H1 (cell line): ENCODE measurements around the gene PPM1L. TPM values are rescaled to one million over a fixed set of nuclear protein-coding genes. Genes with fewer than 3 reads are reported as not detected.

Source experiments
- CTCF ChIA-PET: fragments of 300-600 bp; sonication (Branson Sonifier 250); formaldehyde crosslinking; loops from one replicate; lab custom pipeline; 2021; ENCODE audit not compliant: partially characterized antibody; lab: Charles Lee
- POLR2A ChIA-PET: fragments of 300-600 bp; sonication (Branson Sonifier 250); formaldehyde crosslinking; loops from one replicate; lab custom pipeline; 2021; ENCODE audit warnings: inconsistent platforms; ENCODE audit not compliant: partially characterized antibody; lab: Charles Lee
- DNase-seq, 2 experiments: peaks; one replicate each; pipeline versions ENCODE4 v3.0.0 to v3.0.0-alpha.2; 2010 to 2022; ENCODE audit warnings: low spot score in 2 of 2, low read depth in 1 of 2, mixed read lengths in 1 of 2
- FAIRE-seq: peaks from 2 replicates; lab custom pipeline; 2011; peaks lifted over from hg19 to GRCh38; lab: Jason Lieb, UNC
- H2AFZ ChIP-seq: 2 replicates; pipeline ENCODE4 v1.8.1; 2012; ENCODE audit warnings: low read length, inconsistent platforms
- H2AK5ac ChIP-seq: 2 replicates; pipeline ENCODE4 v1.6.1; 2013; ENCODE audit warnings: low read depth, low read length
- H2BK120ac ChIP-seq: replicated peaks from 2 replicates; pipeline ENCODE3; 2013; ENCODE audit warnings: low read depth, low read length, inconsistent platforms
- H2BK12ac ChIP-seq: 2 replicates; pipeline ENCODE4 v1.6.1; 2013; ENCODE audit warnings: low read depth, low read length
- H2BK15ac ChIP-seq: 2 replicates; pipeline ENCODE4 v1.6.1; 2013; ENCODE audit warnings: low read length
- H2BK20ac ChIP-seq: 2 replicates; pipeline ENCODE4 v1.6.1; 2013; ENCODE audit warnings: low read length
- H2BK5ac ChIP-seq: 2 replicates; pipeline ENCODE4 v1.6.1; 2013; ENCODE audit warnings: low read depth, low read length
- H3K14ac ChIP-seq: 2 replicates; pipeline ENCODE4 v1.6.1; 2013; ENCODE audit warnings: inconsistent platforms; ENCODE audit not compliant: insufficient read length
- H3K18ac ChIP-seq: 2 replicates; pipeline ENCODE4 v1.6.1; 2013; ENCODE audit warnings: low read length; ENCODE audit errors: extremely low read depth
- H3K23ac ChIP-seq: 2 replicates; pipeline ENCODE4 v1.6.1; 2013; ENCODE audit warnings: inconsistent platforms; ENCODE audit not compliant: insufficient read length
- H3K23me2 ChIP-seq: 2 replicates; pipeline ENCODE4 v1.6.1; 2013; ENCODE audit warnings: low read depth, low read length
- H3K27ac ChIP-seq: 2 replicates; pipeline ENCODE4 v1.6.1; 2011; ENCODE audit warnings: low read depth, low read length, inconsistent platforms
- H3K27me3 ChIP-seq, 4 experiments: replicated peaks in 1 of 4; 1 replicate in 1 of 4; 2 replicates in 3 of 4; pipeline versions ENCODE4 v1.6.1 to v1.8.1; 2011 to 2013; ENCODE audit warnings: low read length in 3 of 4, mild to moderate bottlenecking in 3 of 4, inconsistent platforms in 2 of 4, mixed read lengths in 2 of 4, moderate library complexity in 1 of 4; ENCODE audit not compliant: control insufficient read depth in 3 of 4, insufficient read depth in 3 of 4; ENCODE audit errors: extremely low read depth in 1 of 4
- H3K36me3 ChIP-seq, 4 experiments: 2 replicates each; pipeline versions ENCODE4 v1.6.1 to v1.8.1; 2011 to 2013; ENCODE audit warnings: mild to moderate bottlenecking in 4 of 4, low read length in 3 of 4, moderate library complexity in 2 of 4, control low read depth in 1 of 4, inconsistent platforms in 1 of 4; ENCODE audit not compliant: insufficient read depth in 4 of 4, control insufficient read depth in 2 of 4
- H3K4ac ChIP-seq: replicated peaks from 2 replicates; pipeline ENCODE3; 2013; ENCODE audit warnings: low read length, low read depth, mixed read lengths, inconsistent platforms; ENCODE audit not compliant: insufficient read length
- H3K4me1 ChIP-seq, 4 experiments: replicated peaks in 1 of 4; 1 replicate in 1 of 4; 2 replicates in 3 of 4; pipeline versions ENCODE4 v1.6.1 to v1.8.1; 2011 to 2013; ENCODE audit warnings: low read length in 3 of 4, inconsistent platforms in 2 of 4, mixed read lengths in 1 of 4; ENCODE audit not compliant: insufficient read depth in 4 of 4, control insufficient read depth in 3 of 4
- H3K4me2 ChIP-seq, 2 experiments: 2 replicates each; pipeline versions ENCODE4 v1.6.1 to v1.8.1; 2011 to 2013; ENCODE audit warnings: low read depth in 2 of 2, low read length in 2 of 2, control low read depth in 1 of 2, inconsistent platforms in 1 of 2, mild to moderate bottlenecking in 1 of 2; ENCODE audit not compliant: insufficient read depth in 1 of 2
- H3K4me3 ChIP-seq, 4 experiments: fragments of 200-600, 300-600 bp in 1 of 4; sonication (generic), shearing (Covaris generic), sonication (Bioruptor Twin) in 1 of 4; 2 replicates each; pipeline versions ENCODE4 v1.5.1 to v1.8.1; 2011 to 2016; ENCODE audit warnings: low read length in 4 of 4, low read depth in 3 of 4, control low read depth in 2 of 4, inconsistent platforms in 2 of 4, mild to moderate bottlenecking in 2 of 4, mixed read lengths in 1 of 4, moderate library complexity in 1 of 4; ENCODE audit not compliant: insufficient read depth in 2 of 4; ENCODE audit errors: extremely low read depth in 1 of 4
- H3K56ac ChIP-seq: replicated peaks from 2 replicates; pipeline ENCODE3; 2013; ENCODE audit warnings: low read depth, mild to moderate bottlenecking, mixed read lengths, low read length, inconsistent platforms; ENCODE audit not compliant: insufficient read length
- H3K79me1 ChIP-seq: 2 replicates; pipeline ENCODE4 v1.6.1; 2013; ENCODE audit warnings: low read depth, low read length, control low read depth
- H3K79me2 ChIP-seq, 2 experiments: 2 replicates each; pipeline versions ENCODE4 v1.6.1 to v1.8.1; 2012 to 2013; ENCODE audit warnings: low read length in 2 of 2, mild to moderate bottlenecking in 2 of 2, inconsistent platforms in 1 of 2; ENCODE audit not compliant: insufficient read depth in 2 of 2, control insufficient read depth in 1 of 2
- H3K9ac ChIP-seq, 4 experiments: replicated peaks in 1 of 4; 1 replicate in 1 of 4; 2 replicates in 3 of 4; pipeline versions ENCODE4 v1.6.1 to v1.8.1; 2011 to 2013; ENCODE audit warnings: low read depth in 3 of 4, low read length in 3 of 4, control low read depth in 2 of 4, mild to moderate bottlenecking in 2 of 4, moderate library complexity in 2 of 4, inconsistent platforms in 1 of 4; ENCODE audit errors: extremely low read depth in 1 of 4
- H3K9me3 ChIP-seq, 2 experiments: 2 replicates each; pipeline versions ENCODE4 v1.6.1 to v1.8.1; 2012 to 2013; ENCODE audit warnings: mild to moderate bottlenecking in 2 of 2, moderate library complexity in 2 of 2, control low read depth in 1 of 2, inconsistent platforms in 1 of 2, low read depth in 1 of 2, low read length in 1 of 2, mixed read lengths in 1 of 2; ENCODE audit not compliant: insufficient read depth in 2 of 2
- H4K20me1 ChIP-seq, 2 experiments: replicated peaks in 1 of 2; 2 replicates each; pipeline versions ENCODE3 to v1.8.1; 2011 to 2013; ENCODE audit warnings: inconsistent platforms in 2 of 2, low read length in 2 of 2, mild to moderate bottlenecking in 1 of 2; ENCODE audit not compliant: insufficient read depth in 2 of 2, control insufficient read depth in 1 of 2
- H4K5ac ChIP-seq: 2 replicates; pipeline ENCODE4 v1.6.1; 2013; ENCODE audit warnings: low read length, low read depth, mixed read lengths, inconsistent platforms; ENCODE audit not compliant: insufficient read length
- H4K8ac ChIP-seq: 2 replicates; pipeline ENCODE4 v1.8.0; 2013; ENCODE audit warnings: mild to moderate bottlenecking, moderate library complexity, low read length, inconsistent platforms; ENCODE audit not compliant: insufficient read depth; ENCODE audit errors: extremely low read depth
- H4K91ac ChIP-seq: replicated peaks from 2 replicates; pipeline ENCODE3; 2013; ENCODE audit warnings: low read length, mixed read lengths, inconsistent platforms; ENCODE audit not compliant: insufficient read length
- BCL11A ChIP-seq, 2 experiments: IDR thresholded peaks; one replicate each; pipeline ENCODE4 v1.6.1; 2011; ENCODE audit warnings: low read depth in 2 of 2, low read length in 2 of 2, mild to moderate bottlenecking in 2 of 2
- BRCA1 ChIP-seq: IDR thresholded peaks from 2 replicates; pipeline ENCODE4 v1.6.1; 2012; ENCODE audit warnings: low read depth, low read length, improper control_type of control experiment
- CREB1 ChIP-seq: IDR thresholded peaks from 2 replicates; pipeline ENCODE4 v1.6.1; 2012; ENCODE audit warnings: inconsistent platforms
- EZH2 ChIP-seq: fragments of 200-600 bp; sonication (generic); IDR thresholded peaks from 2 replicates; pipeline ENCODE4 v1.7.1; 2012; ENCODE audit warnings: low read depth, mild to moderate bottlenecking, moderate library complexity, low read length, inconsistent platforms; ENCODE audit not compliant: severe bottlenecking
- HDAC6 ChIP-seq: IDR thresholded peaks from one replicate; pipeline ENCODE4 v1.7.1; 2012; ENCODE audit warnings: low read depth, mild to moderate bottlenecking, inconsistent platforms, low read length, moderate library complexity
- JUND ChIP-seq: IDR thresholded peaks from 2 replicates; pipeline ENCODE4 v1.6.1; 2011; ENCODE audit warnings: mild to moderate bottlenecking, improper control_type of control experiment, low read length
- KDM5A ChIP-seq: fragments of 200-600 bp; IDR thresholded peaks from 2 replicates; pipeline ENCODE4 v1.7.1; 2012; ENCODE audit warnings: mild to moderate bottlenecking, low read length, inconsistent platforms, mixed read lengths
- NANOG ChIP-seq: IDR thresholded peaks from 2 replicates; pipeline ENCODE4 v1.6.1; 2011; ENCODE audit warnings: low read length, low read depth, mild to moderate bottlenecking, inconsistent platforms; ENCODE audit not compliant: insufficient read depth, poor library complexity, severe bottlenecking
- POLR2A ChIP-seq, 2 experiments: IDR thresholded peaks; 1 replicate in 1 of 2; 2 replicates in 1 of 2; pipeline ENCODE4 v1.6.1; 2011; ENCODE audit warnings: low read depth in 2 of 2, low read length in 2 of 2, mild to moderate bottlenecking in 2 of 2; ENCODE audit errors: control extremely low read depth in 1 of 2
- POLR2AphosphoS5 ChIP-seq: IDR thresholded peaks from 2 replicates; pipeline ENCODE4 v1.6.1; 2011; ENCODE audit warnings: low read depth, low read length
- POU5F1 ChIP-seq: IDR thresholded peaks from 2 replicates; pipeline ENCODE4 v1.6.1; 2011; ENCODE audit warnings: low read depth, mild to moderate bottlenecking, low read length, moderate library complexity
- SP1 ChIP-seq: IDR thresholded peaks from 2 replicates; pipeline ENCODE4 v1.6.1; 2011; ENCODE audit warnings: low read depth, low read length
- TAF1 ChIP-seq: IDR thresholded peaks from 2 replicates; pipeline ENCODE4 v1.6.1; 2011; ENCODE audit warnings: mild to moderate bottlenecking, low read depth, low read length
- ZNF274 ChIP-seq: IDR thresholded peaks from 2 replicates; pipeline ENCODE4 v1.7.0; 2012; ENCODE audit warnings: low read length, borderline replicate concordance; ENCODE audit errors: extremely low read depth
- WGBS, 2 experiments: shearing (Covaris generic) in 1 of 2; methylation state at CpG; one replicate each; pipeline versions ENCODE4 v1.1.6 to v1.1.7; 2013 to 2015; ENCODE audit warnings: low lambda C conversion rate in 2 of 2, mixed read lengths in 2 of 2, inconsistent platforms in 1 of 2, low coverage in 1 of 2, missing lambda C conversion rate in 1 of 2; ENCODE audit not compliant: insufficient replicate concordance in 2 of 2, insufficient coverage in 1 of 2, insufficient read length in 1 of 2; ENCODE audit errors: extremely low coverage in 1 of 2, missing lambda C conversion rate in 1 of 2; 5-methylcytosine and 5-hydroxymethylcytosine counted together
- polyA plus RNA-seq, 7 experiments: library from polyadenylated mRNA; depleted of rRNA in 3 of 7; stranded (reverse) in 5 of 7; unstranded in 2 of 7; fragments of >200 nt in 5 of 7; fragments of 200-250 nt in 2 of 7; gene quantifications; 1 replicate in 5 of 7; 2 replicates in 1 of 7; 4 replicates in 1 of 7; pipeline versions ENCODE4 v1.2.1 to v1.2.3, GENCODE V29; 2011 to 2013; ENCODE audit warnings: missing spikeins in 2 of 7, mixed read lengths in 2 of 7
- total RNA-seq: library from RNA; stranded (reverse); fragmentation: NEBNext Ultra II Directional; extraction: Animal tissue kit (Norgen Biotek cat#: 25700); gene quantifications from 2 replicates; pipeline ENCODE4 v1.2.1, GENCODE V29; 2021
- TF ChIP-seq, protein P1 (sequence below): IDR thresholded peaks from 2 replicates; pipeline ENCODE4 v1.6.1; 2012; ENCODE audit warnings: inconsistent platforms

The PPM1L gene
- total and polyA plus RNA-seq, 2 of the 8 experiments (the other 6 are each of a cell fraction or from before 2014, with no cell fraction given): 2.8 to 18.1 TPM

GRCh38 chr3:160812304-160812703 is 56.3 kb downstream of the PPM1L start:
- DNase-seq (no peak), FAIRE-seq (no peak)
- WGBS, 2 experiments: 80% methylated on average over 3 of the region's 3 CpGs; no CpG with 5 or more reads in 1 of the 2 experiments
- ChIA-PET CTCF (no interaction called here), POLR2A (no interaction called here)
- Histone ChIP-seq H3K4me3 (no peak overlapping the region), H3K4me2 (no peak overlapping the region), H4K5ac (no peak overlapping the region), H3K9ac (no peak overlapping the region), H3K18ac (no peak overlapping the region), H3K14ac (no peak overlapping the region), H3K27ac (no peak overlapping the region), H3K9me3 (no peaks in the 10 kb centered on the region), H2BK5ac (no peak overlapping the region), H3K27me3 (no peaks in the 10 kb centered on the region), H2AK5ac (no peak overlapping the region), H4K20me1 (peaks cover 0 to 2% of the 10 kb centered on the region in 2 experiments), H4K8ac (no peak overlapping the region), H2BK20ac (no peak overlapping the region), H3K36me3 (no peaks in the 10 kb centered on the region), H2BK15ac (no peak overlapping the region), H3K79me2 (peaks cover 0 to 6% of the 10 kb centered on the region in 2 experiments; a peak in 1 of 4 replicates), H4K91ac (no peak overlapping the region), H3K79me1 (peaks cover 2% of the 10 kb centered on the region), H3K23ac (no peak overlapping the region), H2AFZ (no peak overlapping the region), H2BK12ac (no peak overlapping the region), H3K56ac (no peak overlapping the region), H3K23me2 (no peaks in the 10 kb centered on the region; the same call in 1 of the 2 replicates), H3K4ac (no peak overlapping the region), H2BK120ac (no peak overlapping the region), H3K4me1 (peaks cover 0 to 4% (median 3%) of the 10 kb centered on the region in 4 experiments; a peak in 4 of 7 replicates)
- TF ChIP-seq EZH2 (no peak), KDM5A (no peak), HDAC6 (no peak), POLR2A (IDR thresholded peaks at IDR 0.05; ENCODE audit: control extremely low read depth in 1 of 2, low read depth in 2 of 2, low read length in 2 of 2) (no peak), SP1 (no peak), CREB1 (no peak), POLR2AphosphoS5 (no peak), ZNF274 (no peak), BRCA1 (no peak), POU5F1 (no peak), NANOG (no peak), TAF1 (no peak), JUND (no peak), BCL11A (IDR thresholded peaks at IDR 0.05; ENCODE audit: low read depth in 2 of 2, low read length in 2 of 2) (no peak)
- TF ChIP-seq, protein P1, sequence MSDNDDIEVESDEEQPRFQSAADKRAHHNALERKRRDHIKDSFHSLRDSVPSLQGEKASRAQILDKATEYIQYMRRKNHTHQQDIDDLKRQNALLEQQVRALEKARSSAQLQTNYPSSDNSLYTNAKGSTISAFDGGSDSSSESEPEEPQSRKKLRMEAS: no peak
